ENCODE measurements around the gene PCDHGC3. TPM values are rescaled to one million over a fixed set of nuclear protein-coding genes. Genes with fewer than 3 reads are reported as not detected.

The PCDHGC3 gene
- total RNA-seq, 1 experiment from 2014 or later, result 2.9 TPM

- Mint-ChIP-seq H3K4me3 (ENCODE audit: unreplicated experiment) (no peak overlapping the region), H3K27ac (ENCODE audit: unreplicated experiment) (no peak overlapping the region), H3K4me1 (ENCODE audit: low read depth, unreplicated experiment) (peaks cover 7% of the 10 kb centered on the region), H3K9me3 (ENCODE audit: unreplicated experiment) (no peaks in the 10 kb centered on the region), H3K27me3 (ENCODE audit: insufficient read depth, unreplicated experiment) (peaks cover 6% of the 10 kb centered on the region), H3K36me3 (ENCODE audit: insufficient read depth, unreplicated experiment) (peaks cover 6% of the 10 kb centered on the region)
- intact Hi-C loops (cut with micrococcal nuclease; ENCODE audit: unreplicated experiment), result no loop called here
- no peaks in the 10 kb centered on the region for H3K36me3 ChIP-seq (ENCODE audit: control insufficient read depth, insufficient read depth, low read length)
- H3K27me3 ChIP-seq (replicated peaks; ENCODE audit: control insufficient read depth, insufficient read depth, low read length), result no peaks in the 10 kb centered on the region
- H3K4me3 ChIP-seq (ENCODE audit: low read depth, low read length), result no peak overlapping the region
- no peaks in the 10 kb centered on the region for H3K9me3 ChIP-seq
- ChIA-PET CTCF (no interaction called here), POLR2A (no interaction called here)
- no peak for DNase-seq
- TF ChIP-seq, protein P1, sequence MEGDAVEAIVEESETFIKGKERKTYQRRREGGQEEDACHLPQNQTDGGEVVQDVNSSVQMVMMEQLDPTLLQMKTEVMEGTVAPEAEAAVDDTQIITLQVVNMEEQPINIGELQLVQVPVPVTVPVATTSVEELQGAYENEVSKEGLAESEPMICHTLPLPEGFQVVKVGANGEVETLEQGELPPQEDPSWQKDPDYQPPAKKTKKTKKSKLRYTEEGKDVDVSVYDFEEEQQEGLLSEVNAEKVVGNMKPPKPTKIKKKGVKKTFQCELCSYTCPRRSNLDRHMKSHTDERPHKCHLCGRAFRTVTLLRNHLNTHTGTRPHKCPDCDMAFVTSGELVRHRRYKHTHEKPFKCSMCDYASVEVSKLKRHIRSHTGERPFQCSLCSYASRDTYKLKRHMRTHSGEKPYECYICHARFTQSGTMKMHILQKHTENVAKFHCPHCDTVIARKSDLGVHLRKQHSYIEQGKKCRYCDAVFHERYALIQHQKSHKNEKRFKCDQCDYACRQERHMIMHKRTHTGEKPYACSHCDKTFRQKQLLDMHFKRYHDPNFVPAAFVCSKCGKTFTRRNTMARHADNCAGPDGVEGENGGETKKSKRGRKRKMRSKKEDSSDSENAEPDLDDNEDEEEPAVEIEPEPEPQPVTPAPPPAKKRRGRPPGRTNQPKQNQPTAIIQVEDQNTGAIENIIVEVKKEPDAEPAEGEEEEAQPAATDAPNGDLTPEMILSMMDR (IDR thresholded peaks at IDR 0.05; ENCODE audit: insufficient read depth in 1 of 2, low read depth in 1 of 2, low read length in 1 of 2, severe bottlenecking in 1 of 2, unreplicated experiment in 1 of 2), result no peak
- BruUV-seq (replicated peaks), result no TSS peak
- no peaks in the 10 kb centered on the region for H3K4me1 ChIP-seq
Measured at GRCh38 chr5:141492168-141492885, 16.6 kb downstream of the PCDHGC3 start.

DNA sequence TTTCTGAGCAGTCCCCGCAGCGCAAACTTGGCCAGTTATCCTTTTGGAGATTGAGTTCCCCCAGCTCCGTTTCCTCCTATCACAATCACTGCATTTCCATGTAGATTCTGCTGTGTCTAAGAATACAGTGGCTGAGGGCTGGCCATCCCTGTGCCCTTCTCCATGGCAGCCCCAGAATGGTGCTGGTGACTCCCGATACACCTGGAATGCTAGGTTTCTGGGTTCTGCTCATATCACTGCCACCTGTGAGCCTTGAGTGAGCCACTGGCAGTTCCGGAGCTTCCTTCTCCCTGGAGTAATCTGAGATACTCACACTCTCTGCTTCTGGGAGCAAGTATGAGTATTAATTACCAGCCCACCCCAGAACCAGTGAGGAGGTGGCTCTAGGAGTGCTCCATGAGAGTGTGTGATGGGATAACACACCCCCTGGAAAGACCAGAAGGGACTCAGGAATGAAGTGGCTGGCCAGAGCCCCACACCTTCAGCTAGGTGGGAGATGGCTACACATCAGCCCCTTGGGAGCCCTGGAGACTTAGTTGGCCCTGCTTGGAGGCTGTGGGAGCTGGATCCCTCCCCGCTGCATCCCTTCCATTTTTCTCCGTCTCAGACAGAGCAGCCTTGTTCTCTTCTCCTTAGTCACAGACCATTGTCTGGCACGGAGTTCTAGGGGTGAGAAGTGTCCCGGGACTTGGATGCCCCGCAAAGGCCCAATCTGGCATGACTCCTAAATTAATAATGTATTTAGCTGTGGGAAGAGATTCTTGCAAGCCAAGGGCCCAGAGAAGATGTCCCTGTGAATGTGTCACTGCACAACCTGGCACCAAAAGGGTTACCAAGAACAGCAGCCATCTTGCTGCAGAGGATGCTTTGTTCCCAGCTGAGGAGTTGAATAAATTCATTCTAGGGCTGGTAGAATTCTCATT is 18.0 kb downstream of the PCDHGC3 start:
- BruUV-seq (replicated peaks), result no TSS peak
- intact Hi-C loops (cut with micrococcal nuclease; ENCODE audit: unreplicated experiment), result no loop called here
- no peaks in the 10 kb centered on the region for H3K4me1 ChIP-seq
- Mint-ChIP-seq H3K9me3 (ENCODE audit: unreplicated experiment) (no peaks in the 10 kb centered on the region), H3K27ac (ENCODE audit: unreplicated experiment) (no peak overlapping the region), H3K36me3 (ENCODE audit: insufficient read depth, unreplicated experiment) (peaks cover 6% of the 10 kb centered on the region), H3K4me1 (ENCODE audit: low read depth, unreplicated experiment) (peaks cover 7% of the 10 kb centered on the region), H3K27me3 (ENCODE audit: insufficient read depth, unreplicated experiment) (peaks cover 6% of the 10 kb centered on the region), H3K4me3 (ENCODE audit: unreplicated experiment) (no peak overlapping the region)
- no peaks in the 10 kb centered on the region for H3K27me3 ChIP-seq (replicated peaks; ENCODE audit: control insufficient read depth, insufficient read depth, low read length)
- no peaks in the 10 kb centered on the region for H3K9me3 ChIP-seq
- CTCF ChIA-PET, result no interaction called here
- POLR2A ChIA-PET, result no interaction called here
- H3K4me3 ChIP-seq (ENCODE audit: low read depth, low read length), result no peak overlapping the region
- DNase-seq, result no peak
- TF ChIP-seq, protein P1 (IDR thresholded peaks at IDR 0.05; ENCODE audit: insufficient read depth in 1 of 2, low read depth in 1 of 2, low read length in 1 of 2, severe bottlenecking in 1 of 2, unreplicated experiment in 1 of 2), result no peak
- no peaks in the 10 kb centered on the region for H3K36me3 ChIP-seq (ENCODE audit: control insufficient read depth, insufficient read depth, low read length)

GRCh38 chr5:141494761-141495452 is 19.1 kb downstream of the PCDHGC3 start:
- Mint-ChIP-seq H3K4me1 (ENCODE audit: low read depth, unreplicated experiment) (peaks cover 7% of the 10 kb centered on the region), H3K36me3 (ENCODE audit: insufficient read depth, unreplicated experiment) (peaks cover 6% of the 10 kb centered on the region), H3K9me3 (ENCODE audit: unreplicated experiment) (no peaks in the 10 kb centered on the region), H3K27ac (ENCODE audit: unreplicated experiment) (no peak overlapping the region), H3K27me3 (ENCODE audit: insufficient read depth, unreplicated experiment) (peaks cover 6% of the 10 kb centered on the region), H3K4me3 (ENCODE audit: unreplicated experiment) (no peak overlapping the region)
- no peak for DNase-seq
- ChIA-PET POLR2A (no interaction called here), CTCF (no interaction called here)
- H3K27me3 ChIP-seq (replicated peaks; ENCODE audit: control insufficient read depth, insufficient read depth, low read length), result no peaks in the 10 kb centered on the region
- H3K4me3 ChIP-seq (ENCODE audit: low read depth, low read length), result no peak overlapping the region
- no peaks in the 10 kb centered on the region for H3K9me3 ChIP-seq
- intact Hi-C loops (cut with micrococcal nuclease; ENCODE audit: unreplicated experiment), result no loop called here
- no peaks in the 10 kb centered on the region for H3K4me1 ChIP-seq
- no peaks in the 10 kb centered on the region for H3K36me3 ChIP-seq (ENCODE audit: control insufficient read depth, insufficient read depth, low read length)
- TF ChIP-seq, protein P1 (IDR thresholded peaks at IDR 0.05; ENCODE audit: insufficient read depth in 1 of 2, low read depth in 1 of 2, low read length in 1 of 2, severe bottlenecking in 1 of 2, unreplicated experiment in 1 of 2), result no peak
- no TSS peak for BruUV-seq (replicated peaks)

Data from Caco-2 (cell line).